GM21381 (cell line): Measurements from ENCODE around the gene CFAP99.

ENCODE experiments used
- ATAC-seq: cut with Tn5 transposase; IDR thresholded peaks from one replicate; pipeline ENCODE4 v1.9.1; 2021; ENCODE audit warnings: mild to moderate bottlenecking, moderate library complexity; ENCODE audit not compliant: unreplicated experiment

The CFAP99 gene

GRCh38 chr4:2390146-2390545, 28.6 kb upstream of the CFAP99 start:
- no peak for ATAC-seq

GRCh38 chr4:2390784-2391421, 27.9 kb upstream of the CFAP99 start:
- ATAC-seq, result no peak

GRCh38 chr4:2393353-2394270, 25.1 kb upstream of the CFAP99 start:
- ATAC-seq, result no peak

- no peak for ATAC-seq
These were observed 24.2 kb upstream of the CFAP99 start for GRCh38 chr4:2394528-2394927.

- ATAC-seq, result no peak
These were observed 23.7 kb upstream of the CFAP99 start for GRCh38 chr4:2395038-2395437.

GRCh38 chr4:2395584-2395983, 23.2 kb upstream of the CFAP99 start:
- ATAC-seq, result no peak

GRCh38 chr4:2396781-2397368, 21.9 kb upstream of the CFAP99 start:
- ATAC-seq, result no peak

GRCh38 chr4:2397596-2398379, 21.0 kb upstream of the CFAP99 start:
- ATAC-seq, result no peak

- no peak for ATAC-seq
These were observed 19.5 kb upstream of the CFAP99 start for GRCh38 chr4:2399216-2399615.

- no peak for ATAC-seq
These were observed 19.0 kb upstream of the CFAP99 start for GRCh38 chr4:2399631-2400190.

- ATAC-seq, result no peak
These were observed 17.7 kb upstream of the CFAP99 start for GRCh38 chr4:2400841-2401609.

GRCh38 chr4:2401610-2401983, 17.2 kb upstream of the CFAP99 start:
- ATAC-seq, result no peak

GRCh38 chr4:2402048-2402842, 16.5 kb upstream of the CFAP99 start:
- no peak for ATAC-seq

- ATAC-seq, result no peak
These were observed 15.8 kb upstream of the CFAP99 start for GRCh38 chr4:2402941-2403340.

GRCh38 chr4:2406406-2406805, 12.3 kb upstream of the CFAP99 start:
- no peak for ATAC-seq

GRCh38 chr4:2406920-2407319, 11.8 kb upstream of the CFAP99 start:
- ATAC-seq, result no peak

GRCh38 chr4:2407991-2408342, 10.8 kb upstream of the CFAP99 start:
- no peak for ATAC-seq

- ATAC-seq, result no peak
These were observed 10.3 kb upstream of the CFAP99 start for GRCh38 chr4:2408401-2408958.

GRCh38 chr4:2408976-2409375, 9.8 kb upstream of the CFAP99 start:
- ATAC-seq, result no peak
